MM.1S (cell line): ENCODE results near the gene PCA3.

Source experiments
- DNase-seq: peaks from one replicate; pipeline ENCODE4 v3.0.0-alpha.2; 2015
- H2AFZ ChIP-seq: fragments of 300-600 bp; sonication (generic); 2 replicates; pipeline ENCODE4 v1.6.0; 2016; ENCODE audit warnings: antibody characterized with exemption, low read length
- H3F3A ChIP-seq: fragments of 300-600 bp; sonication (generic); 2 replicates; pipeline ENCODE4 v1.6.1; 2016; ENCODE audit warnings: mild to moderate bottlenecking, antibody characterized with exemption, low read length, moderate library complexity, mixed read lengths; ENCODE audit not compliant: insufficient read depth
- H3K27ac ChIP-seq: fragments of 300-600 bp; sonication (generic); 2 replicates; pipeline ENCODE4 v1.5.1; 2016; ENCODE audit warnings: mild to moderate bottlenecking, low read length
- H3K27me3 ChIP-seq: fragments of 300-600 bp; sonication (generic); replicated peaks from 2 replicates; pipeline ENCODE4 v1.6.0; 2016; ENCODE audit warnings: low read length; ENCODE audit not compliant: insufficient read depth
- H3K36me3 ChIP-seq: fragments of 300-600 bp; sonication (generic); replicated peaks from 2 replicates; pipeline ENCODE4 v1.6.1; 2016; ENCODE audit warnings: mild to moderate bottlenecking, low read length, mixed read lengths; ENCODE audit not compliant: insufficient read depth
- H3K4me1 ChIP-seq: fragments of 300-600 bp; sonication (generic); 2 replicates; pipeline ENCODE4 v1.6.1; 2016; ENCODE audit warnings: low read length, mixed read lengths
- H3K4me2 ChIP-seq: fragments of 300-600 bp; sonication (generic); 2 replicates; pipeline ENCODE4 v1.6.0; 2016; ENCODE audit warnings: low read depth, low read length
- H3K4me3 ChIP-seq: fragments of 300-600 bp; sonication (generic); 2 replicates; pipeline ENCODE4 v1.5.1; 2016; ENCODE audit warnings: low read length, mixed read lengths
- H3K79me2 ChIP-seq: fragments of 300-600 bp; sonication (generic); 2 replicates; pipeline ENCODE4 v1.6.1; 2016; ENCODE audit warnings: mixed run types, low read length, mixed read lengths
- H3K9ac ChIP-seq: fragments of 300-600 bp; sonication (generic); 2 replicates; pipeline ENCODE4 v1.6.1; 2016; ENCODE audit warnings: low read length, mixed read lengths
- H3K9me2 ChIP-seq: fragments of 300-600 bp; sonication (generic); replicated peaks from 2 replicates; pipeline ENCODE4 v1.6.1; 2016; ENCODE audit warnings: mild to moderate bottlenecking, low read length, mixed read lengths; ENCODE audit not compliant: insufficient read depth
- H3K9me3 ChIP-seq: fragments of 300-600 bp; sonication (generic); replicated peaks from 2 replicates; pipeline ENCODE4 v1.6.1; 2016; ENCODE audit warnings: mild to moderate bottlenecking, low read length, mixed read lengths; ENCODE audit not compliant: insufficient read depth
- H4K20me1 ChIP-seq: fragments of 300-600 bp; sonication (generic); 2 replicates; pipeline ENCODE4 v1.6.1; 2016; ENCODE audit warnings: mild to moderate bottlenecking, low read length, moderate library complexity, mixed read lengths; ENCODE audit not compliant: insufficient read depth
- CTCF ChIP-seq: fragments of 300-600 bp; sonication (generic); IDR thresholded peaks from 2 replicates; pipeline ENCODE4 v1.5.1; 2016; ENCODE audit warnings: antibody characterized with exemption, low read length, mixed read lengths
- EZH2 ChIP-seq: fragments of 300-600 bp; sonication (generic); optimal IDR thresholded peaks from 2 replicates; pipeline ENCODE3; 2017; ENCODE audit warnings: low read depth, mild to moderate bottlenecking, antibody characterized with exemption, low read length, mixed read lengths
- EZH2phosphoT487 ChIP-seq: fragments of 300-600 bp; sonication (generic); IDR thresholded peaks from 2 replicates; pipeline ENCODE4 v1.6.1; 2018; ENCODE audit warnings: antibody characterized with exemption, low read length

PCA3 gene

GRCh38 chr9:76803083-76803482 lies 38.8 kb downstream of the PCA3 start:
- Histone ChIP-seq H3K79me2 (no peaks in the 10 kb centered on the region), H3K4me3 (no peak overlapping the region), H3K4me2 (no peak overlapping the region), H3K9ac (no peak overlapping the region), H3K36me3 (no peaks in the 10 kb centered on the region), H3F3A (no peaks in the 10 kb centered on the region), H2AFZ (no peak overlapping the region), H3K27me3 (no peaks in the 10 kb centered on the region), H3K9me3 (no peaks in the 10 kb centered on the region), H3K27ac (no peak overlapping the region), H4K20me1 (no peaks in the 10 kb centered on the region), H3K9me2 (no peaks in the 10 kb centered on the region), H3K4me1 (peaks cover 6% of the 10 kb centered on the region; the same call in 1 of the 2 replicates)
- no peak for TF ChIP-seq EZH2phosphoT487
- TF ChIP-seq CTCF = no peak
- TF ChIP-seq EZH2 = no peak
- no peak for DNase-seq

GRCh38 chr9:76803762-76804161 lies 39.5 kb downstream of the PCA3 start:
- Histone ChIP-seq H3K27me3 (no peaks in the 10 kb centered on the region), H2AFZ (no peak overlapping the region), H3K27ac (no peak overlapping the region), H3K4me2 (no peak overlapping the region), H3K9me2 (no peaks in the 10 kb centered on the region), H3K36me3 (no peaks in the 10 kb centered on the region), H3K4me1 (no peaks in the 10 kb centered on the region; the same call in 1 of the 2 replicates), H3K4me3 (no peak overlapping the region), H3F3A (no peaks in the 10 kb centered on the region), H3K9ac (no peak overlapping the region), H4K20me1 (no peaks in the 10 kb centered on the region), H3K79me2 (no peaks in the 10 kb centered on the region), H3K9me3 (no peaks in the 10 kb centered on the region)
- no peak for DNase-seq
- no peak for TF ChIP-seq EZH2phosphoT487
- no peak for TF ChIP-seq EZH2
- TF ChIP-seq CTCF = no peak

- Histone ChIP-seq H2AFZ (no peak overlapping the region), H3K36me3 (no peaks in the 10 kb centered on the region), H3K9me2 (no peaks in the 10 kb centered on the region), H3K9me3 (no peaks in the 10 kb centered on the region), H3K79me2 (no peaks in the 10 kb centered on the region), H3K27ac (no peak overlapping the region), H3K4me3 (no peak overlapping the region), H3K4me1 (no peaks in the 10 kb centered on the region), H3F3A (no peaks in the 10 kb centered on the region), H3K9ac (no peak overlapping the region), H4K20me1 (no peaks in the 10 kb centered on the region), H3K4me2 (no peak overlapping the region), H3K27me3 (no peaks in the 10 kb centered on the region)
- no peak for DNase-seq
- TF ChIP-seq CTCF (no peak), EZH2 (no peak), EZH2phosphoT487 (no peak)
Measured at GRCh38 chr9:76808636-76809035, 44.4 kb downstream of the PCA3 start.
